ENCODE results near the gene ELOVL5.

DNA sequence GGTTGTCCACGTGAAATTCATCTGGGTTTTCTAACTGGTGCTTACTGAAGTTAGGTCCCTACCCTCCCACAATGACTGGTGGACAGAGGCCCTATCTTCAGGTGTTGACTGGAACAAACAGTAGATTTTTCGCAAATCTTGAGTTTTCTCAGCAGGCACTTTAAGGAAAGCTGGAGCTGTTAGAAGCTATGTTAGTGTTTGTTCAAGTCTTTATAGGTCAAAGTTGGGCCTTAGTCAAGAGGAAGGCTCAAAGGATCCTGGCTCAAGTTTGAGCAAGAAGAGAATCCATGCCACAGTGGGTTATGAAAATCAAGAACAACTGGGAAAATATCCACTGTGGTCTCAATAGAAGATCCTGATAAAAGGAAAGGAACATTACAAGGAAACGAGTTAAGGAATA is 48.5 kb upstream of the ELOVL5 start:
- no peak for TF ChIP-seq CTCF (IDR thresholded peaks at IDR 0.05; ENCODE audit: low read length)
- TF ChIP-seq EZH2 (optimal IDR thresholded peaks at IDR 0.05; ENCODE audit: low read depth, low read length): no peak
- no peak for TF ChIP-seq EZH2phosphoT487 (IDR thresholded peaks at IDR 0.05; ENCODE audit: low read length)

All from MM.1S (cell line).